Neural crest cell (in vitro differentiated cells): ENCODE data around the gene AMMECR1L. TPM values are rescaled to one million over a fixed set of nuclear protein-coding genes. Genes with fewer than 3 reads are reported as not detected.
"Not testable (repeated sequence)": the region's sequence is repeated elsewhere in the genome, so short reads cannot be mapped to it uniquely, and the experiment has no call there.

Experiments
- DNase-seq: peaks from one replicate; pipeline ENCODE4 v3.0.0; 2021; ENCODE audit warnings: low read depth, mixed read lengths, low spot score
- H3K27ac Mint-ChIP-seq: one replicate; pipeline ENCODE4 v1.8.0; 2021; ENCODE audit warnings: mild to moderate bottlenecking, mixed read lengths; ENCODE audit not compliant: unreplicated experiment
- H3K27me3 Mint-ChIP-seq: 2 replicates; pipeline ENCODE4 v1.8.0; 2021; ENCODE audit warnings: low read depth, mild to moderate bottlenecking, mixed read lengths
- H3K36me3 Mint-ChIP-seq: 2 replicates; pipeline ENCODE4 v1.8.0; 2021; ENCODE audit warnings: low read depth, mild to moderate bottlenecking, mixed read lengths
- H3K4me1 Mint-ChIP-seq: 2 replicates; pipeline ENCODE4 v1.8.0; 2021; ENCODE audit warnings: mixed read lengths
- H3K4me3 Mint-ChIP-seq: one replicate; pipeline ENCODE4 v1.8.0; 2021; ENCODE audit warnings: mild to moderate bottlenecking, mixed read lengths
- H3K9me3 Mint-ChIP-seq: 2 replicates; pipeline ENCODE4 v1.8.0; 2021; ENCODE audit warnings: mixed read lengths
- total RNA-seq: library from RNA; stranded (reverse); gene quantifications from 2 replicates; pipeline ENCODE4 v1.2.1, GENCODE V29; 2021
- TF ChIP-seq, protein P1 (sequence below): fragments of 200-600 bp; sonication (generic); conservative IDR thresholded peaks from 2 replicates; pipeline ENCODE4 v1.5.0; 2021; ENCODE audit warnings: antibody characterized with exemption, mild to moderate bottlenecking

Gene AMMECR1L
- total RNA-seq, 1 donor from 2014 or later = 27.0 TPM

DNA sequence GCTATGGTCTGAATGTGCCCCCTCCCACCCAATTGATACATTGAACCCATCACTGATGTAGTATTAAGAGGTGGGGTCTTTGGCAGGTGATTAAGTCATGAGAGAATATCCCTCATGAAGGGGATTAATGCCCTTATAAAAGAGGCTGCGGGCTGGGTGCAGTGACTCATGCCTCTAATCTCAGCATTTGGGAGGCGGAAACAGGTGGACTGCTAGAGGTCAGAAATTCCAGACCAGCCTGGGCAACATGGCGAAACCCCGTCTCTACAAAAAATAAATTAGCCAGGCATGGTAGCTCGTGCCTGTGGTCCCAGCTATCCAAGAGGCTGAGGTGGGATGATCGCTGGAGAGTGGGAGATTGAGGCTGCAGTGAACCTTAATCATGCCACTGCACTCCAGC is 42.1 kb downstream of the AMMECR1L start:
- Mint-ChIP-seq H3K36me3 (peaks cover 24% of the 10 kb centered on the region), H3K27me3 (no peaks in the 10 kb centered on the region), H3K4me1 (no peaks in the 10 kb centered on the region), H3K4me3 (no peak overlapping the region), H3K27ac (no peak overlapping the region), H3K9me3 (no peaks in the 10 kb centered on the region)
- DNase-seq = no peak
- TF ChIP-seq, protein P1, sequence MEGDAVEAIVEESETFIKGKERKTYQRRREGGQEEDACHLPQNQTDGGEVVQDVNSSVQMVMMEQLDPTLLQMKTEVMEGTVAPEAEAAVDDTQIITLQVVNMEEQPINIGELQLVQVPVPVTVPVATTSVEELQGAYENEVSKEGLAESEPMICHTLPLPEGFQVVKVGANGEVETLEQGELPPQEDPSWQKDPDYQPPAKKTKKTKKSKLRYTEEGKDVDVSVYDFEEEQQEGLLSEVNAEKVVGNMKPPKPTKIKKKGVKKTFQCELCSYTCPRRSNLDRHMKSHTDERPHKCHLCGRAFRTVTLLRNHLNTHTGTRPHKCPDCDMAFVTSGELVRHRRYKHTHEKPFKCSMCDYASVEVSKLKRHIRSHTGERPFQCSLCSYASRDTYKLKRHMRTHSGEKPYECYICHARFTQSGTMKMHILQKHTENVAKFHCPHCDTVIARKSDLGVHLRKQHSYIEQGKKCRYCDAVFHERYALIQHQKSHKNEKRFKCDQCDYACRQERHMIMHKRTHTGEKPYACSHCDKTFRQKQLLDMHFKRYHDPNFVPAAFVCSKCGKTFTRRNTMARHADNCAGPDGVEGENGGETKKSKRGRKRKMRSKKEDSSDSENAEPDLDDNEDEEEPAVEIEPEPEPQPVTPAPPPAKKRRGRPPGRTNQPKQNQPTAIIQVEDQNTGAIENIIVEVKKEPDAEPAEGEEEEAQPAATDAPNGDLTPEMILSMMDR = no peak

DNA sequence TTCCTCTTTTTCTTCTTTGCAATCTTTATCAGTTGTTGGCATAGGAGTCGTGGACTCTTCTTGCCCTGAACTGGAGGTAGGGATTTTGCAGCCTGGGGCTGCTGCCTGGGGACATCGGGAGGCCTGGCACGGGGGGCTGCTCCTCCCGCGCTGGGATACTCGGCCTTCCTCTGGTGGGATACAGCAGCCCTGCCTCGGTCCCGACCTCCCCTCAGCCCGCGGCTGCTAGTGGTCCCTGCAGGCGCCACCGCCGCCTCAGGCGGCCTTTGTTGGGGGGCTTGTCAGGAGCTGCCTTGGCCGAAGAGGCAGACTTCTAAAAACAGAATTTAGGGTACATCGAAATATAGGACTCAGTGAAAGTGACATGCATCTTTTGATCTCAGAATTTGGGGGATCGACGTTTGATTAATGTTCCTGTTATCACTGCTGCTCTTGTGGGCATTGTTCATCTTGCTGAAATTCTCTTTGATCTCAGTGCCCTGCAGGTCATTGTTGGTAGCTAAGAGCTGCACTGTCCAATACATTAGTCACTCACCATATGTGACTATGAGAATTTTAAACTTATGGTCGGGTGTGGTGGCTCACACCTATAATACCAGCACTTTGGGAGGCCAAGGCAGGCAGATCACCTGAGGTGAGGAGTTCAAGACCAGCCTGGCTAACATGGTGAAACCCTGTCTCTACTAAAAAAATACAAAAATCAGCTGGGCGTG is 44.1 kb downstream of the AMMECR1L start:
- Mint-ChIP-seq H3K4me1 (no peaks in the 10 kb centered on the region), H3K4me3 (no peak overlapping the region), H3K9me3 (no peaks in the 10 kb centered on the region), H3K36me3 (peaks cover 18% of the 10 kb centered on the region), H3K27me3 (no peaks in the 10 kb centered on the region), H3K27ac (no peak overlapping the region)
- TF ChIP-seq, protein P1 = no peak
- no peak for DNase-seq

- peaks cover 2% of the 10 kb centered on the region for H3K27me3 Mint-ChIP-seq
- H3K9me3 Mint-ChIP-seq = no peaks in the 10 kb centered on the region
- no peaks in the 10 kb centered on the region for H3K4me1 Mint-ChIP-seq
- H3K27ac Mint-ChIP-seq = no peak overlapping the region
- TF ChIP-seq, protein P1 = no peak
- no peak overlapping the region for H3K4me3 Mint-ChIP-seq
- H3K36me3 Mint-ChIP-seq = peaks cover 14% of the 10 kb centered on the region
- no peak for DNase-seq
Observed at GRCh38 chr2:127840893-127841292, 44.9 kb downstream of the AMMECR1L start.

DNA sequence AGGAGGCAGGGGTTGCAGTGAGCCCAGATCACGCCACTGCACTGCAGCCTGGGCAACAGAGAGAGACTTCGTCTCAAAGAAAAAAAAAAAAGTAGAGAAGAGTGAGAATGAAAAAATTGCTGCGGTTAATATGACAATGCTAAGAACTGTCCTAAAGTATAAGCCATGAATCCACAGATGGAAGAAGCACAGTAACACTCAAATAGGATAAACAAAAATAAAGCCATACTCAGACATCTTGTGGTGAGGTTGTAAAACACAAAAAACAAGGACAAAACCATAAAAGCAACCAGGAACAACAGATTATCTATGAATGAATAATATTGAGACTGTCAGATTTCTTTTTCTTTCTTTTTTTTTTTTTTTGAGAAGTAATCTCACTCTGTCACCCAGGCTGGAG is 50.8 kb downstream of the AMMECR1L start:
- peak overlapping the region; percentile 67 for H3K27ac Mint-ChIP-seq
- H3K36me3 Mint-ChIP-seq = no peaks in the 10 kb centered on the region
- TF ChIP-seq, protein P1 = no peak
- no peaks in the 10 kb centered on the region for H3K4me1 Mint-ChIP-seq
- H3K9me3 Mint-ChIP-seq = no peaks in the 10 kb centered on the region
- no peak overlapping the region for H3K4me3 Mint-ChIP-seq
- DNase-seq = no peak
- H3K27me3 Mint-ChIP-seq = peaks cover 2% of the 10 kb centered on the region

DNA sequence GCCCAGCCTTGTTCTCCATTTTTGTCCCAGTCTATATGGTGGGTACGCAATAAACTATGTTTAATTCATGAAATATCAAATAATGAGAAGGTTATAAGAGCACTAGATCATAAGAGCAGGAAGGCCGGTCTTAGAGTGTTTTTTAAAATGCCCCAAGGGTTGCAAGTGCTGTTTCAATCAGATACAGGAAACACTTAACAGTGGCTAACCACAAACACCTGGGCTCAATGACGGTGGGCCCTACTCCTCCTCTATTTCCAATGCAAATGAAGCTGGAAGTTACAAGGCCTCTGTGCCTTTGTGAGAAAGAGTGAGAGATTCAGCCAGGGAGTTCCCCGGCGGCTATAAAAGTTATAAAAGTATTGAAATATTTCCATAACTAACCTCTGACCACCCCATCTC is 55.9 kb downstream of the AMMECR1L start:
- no peak for DNase-seq
- no peak overlapping the region for H3K4me3 Mint-ChIP-seq
- no peaks in the 10 kb centered on the region for H3K36me3 Mint-ChIP-seq
- no peak overlapping the region for H3K27ac Mint-ChIP-seq
- peaks cover 8% of the 10 kb centered on the region for H3K9me3 Mint-ChIP-seq
- H3K4me1 Mint-ChIP-seq = no peaks in the 10 kb centered on the region
- H3K27me3 Mint-ChIP-seq = no peaks in the 10 kb centered on the region
- TF ChIP-seq, protein P1 = no peak

- H3K9me3 Mint-ChIP-seq, H3K4me3 Mint-ChIP-seq: not testable (repeated sequence)
Observed at GRCh38 chr2:127826708-127827107, 59.0 kb downstream of the AMMECR1L start.

More at GRCh38 chr2:127826708-127827107, 59.0 kb downstream of the AMMECR1L start:
- H3K27me3 Mint-ChIP-seq, H3K4me1 Mint-ChIP-seq, DNase-seq, H3K27ac Mint-ChIP-seq, H3K36me3 Mint-ChIP-seq: not testable (repeated sequence)
